T-helper 9 cell (primary cell): ENCODE data around the gene CFAP97.
"Not testable (repeated sequence)": the region's sequence is repeated elsewhere in the genome, so short reads cannot be mapped to it uniquely, and the experiment has no call there.

ENCODE experiments used
- DNase-seq: peaks from one replicate; pipeline ENCODE4 v3.0.0-alpha.2; 2020

CFAP97 gene

GRCh38 chr4:185221912-185222311, 18.1 kb upstream of the CFAP97 start:
- no peak for DNase-seq

- no peak for DNase-seq
Measured at GRCh38 chr4:185221491-185221890, 17.7 kb upstream of the CFAP97 start.

GRCh38 chr4:185219551-185220344, 15.9 kb upstream of the CFAP97 start:
- DNase-seq, result no peak

- DNase-seq, result no peak
Measured at GRCh38 chr4:185218312-185218711, 14.5 kb upstream of the CFAP97 start.

- DNase-seq, result no peak
Measured at GRCh38 chr4:185217408-185217975, 13.7 kb upstream of the CFAP97 start.

GRCh38 chr4:185215261-185215660, 11.5 kb upstream of the CFAP97 start:
- DNase-seq, result no peak

- no peak for DNase-seq
Measured at GRCh38 chr4:185213877-185214276, 10.1 kb upstream of the CFAP97 start.

GRCh38 chr4:185212581-185212980, 8.8 kb upstream of the CFAP97 start:
- no peak for DNase-seq

- no peak for DNase-seq
Measured at GRCh38 chr4:185211641-185212040, 7.8 kb upstream of the CFAP97 start.

- no peak for DNase-seq
Measured at GRCh38 chr4:185211035-185211434, 7.2 kb upstream of the CFAP97 start.

GRCh38 chr4:185210102-185210981, 6.5 kb upstream of the CFAP97 start:
- DNase-seq, result peak; percentile 42

GRCh38 chr4:185209852-185210101, 6.0 kb upstream of the CFAP97 start:
- DNase-seq, result not testable (repeated sequence)

- peak; percentile 82 for DNase-seq
Measured at GRCh38 chr4:185209031-185209851, 5.4 kb upstream of the CFAP97 start, which contains the start of gene SNX25. SNX25 (plus strand) TSS chr4:185209598; CDS start chr4:185209827, 229 bp downstream.

- DNase-seq, result no peak
Measured at GRCh38 chr4:185207466-185207865, 3.7 kb upstream of the CFAP97 start.

- DNase-seq, result no peak
Measured at GRCh38 chr4:185205697-185206342, 2.0 kb upstream of the CFAP97 start.

- not testable (repeated sequence) for DNase-seq
Measured at GRCh38 chr4:185205073-185205472, 1.3 kb upstream of the CFAP97 start.

GRCh38 chr4:185204238-185204910, 574 bp upstream of the CFAP97 start:
- no peak for DNase-seq

GRCh38 chr4:185202984-185203485, 765 bp downstream of the CFAP97 start:
- DNase-seq, result peak; percentile 8

- DNase-seq, result peak; percentile 54
Measured at GRCh38 chr4:185201977-185202962, 1.5 kb downstream of the CFAP97 start.

- DNase-seq, result not testable (repeated sequence)
Measured at GRCh38 chr4:185198189-185198588, 5.6 kb downstream of the CFAP97 start.
